GM12865 (cell line): Measurements from ENCODE around the gene C12orf43.
A peak's percentile ranks its signal among the peaks of the same experiment; 100 is the strongest.

Source experiments
- DNase-seq: peaks from one replicate; pipeline ENCODE4 v3.0.0; 2010; ENCODE audit warnings: low read depth
- H3K4me3 ChIP-seq: 2 replicates; pipeline ENCODE4 v1.5.1; 2011; ENCODE audit warnings: mild to moderate bottlenecking, low read depth, low read length, control low read depth
- TF ChIP-seq, protein P1 (sequence below): IDR thresholded peaks from 2 replicates; pipeline ENCODE4 v1.5.1; 2011; ENCODE audit warnings: low read length, control low read depth, low read depth, inconsistent platforms; ENCODE audit not compliant: insufficient read depth; ENCODE audit errors: missing control alignments

Gene C12orf43

DNA sequence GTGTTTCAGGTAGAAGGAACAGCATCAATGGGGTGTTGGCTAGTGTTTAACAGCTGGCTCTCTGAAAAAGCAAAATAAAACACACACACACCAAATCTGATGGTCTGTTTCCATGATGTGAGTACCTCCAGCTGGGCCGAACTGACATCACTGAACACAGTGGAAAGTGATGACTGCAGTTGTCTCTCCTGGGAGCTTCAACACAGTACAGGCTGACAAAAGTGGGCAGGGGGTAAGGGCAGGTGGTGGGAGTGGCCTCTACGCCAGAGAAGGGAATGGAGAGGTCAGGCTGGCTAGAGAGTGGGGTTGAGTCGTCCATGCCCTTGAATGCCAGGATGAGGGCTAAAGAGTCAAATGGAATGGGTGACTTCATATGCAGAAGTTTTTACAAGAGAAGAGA, 46.0 kb downstream of the C12orf43 start:
- DNase-seq, result no peak
- no peak overlapping the region for H3K4me3 ChIP-seq
- TF ChIP-seq, protein P1, sequence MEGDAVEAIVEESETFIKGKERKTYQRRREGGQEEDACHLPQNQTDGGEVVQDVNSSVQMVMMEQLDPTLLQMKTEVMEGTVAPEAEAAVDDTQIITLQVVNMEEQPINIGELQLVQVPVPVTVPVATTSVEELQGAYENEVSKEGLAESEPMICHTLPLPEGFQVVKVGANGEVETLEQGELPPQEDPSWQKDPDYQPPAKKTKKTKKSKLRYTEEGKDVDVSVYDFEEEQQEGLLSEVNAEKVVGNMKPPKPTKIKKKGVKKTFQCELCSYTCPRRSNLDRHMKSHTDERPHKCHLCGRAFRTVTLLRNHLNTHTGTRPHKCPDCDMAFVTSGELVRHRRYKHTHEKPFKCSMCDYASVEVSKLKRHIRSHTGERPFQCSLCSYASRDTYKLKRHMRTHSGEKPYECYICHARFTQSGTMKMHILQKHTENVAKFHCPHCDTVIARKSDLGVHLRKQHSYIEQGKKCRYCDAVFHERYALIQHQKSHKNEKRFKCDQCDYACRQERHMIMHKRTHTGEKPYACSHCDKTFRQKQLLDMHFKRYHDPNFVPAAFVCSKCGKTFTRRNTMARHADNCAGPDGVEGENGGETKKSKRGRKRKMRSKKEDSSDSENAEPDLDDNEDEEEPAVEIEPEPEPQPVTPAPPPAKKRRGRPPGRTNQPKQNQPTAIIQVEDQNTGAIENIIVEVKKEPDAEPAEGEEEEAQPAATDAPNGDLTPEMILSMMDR, result no peak

DNA sequence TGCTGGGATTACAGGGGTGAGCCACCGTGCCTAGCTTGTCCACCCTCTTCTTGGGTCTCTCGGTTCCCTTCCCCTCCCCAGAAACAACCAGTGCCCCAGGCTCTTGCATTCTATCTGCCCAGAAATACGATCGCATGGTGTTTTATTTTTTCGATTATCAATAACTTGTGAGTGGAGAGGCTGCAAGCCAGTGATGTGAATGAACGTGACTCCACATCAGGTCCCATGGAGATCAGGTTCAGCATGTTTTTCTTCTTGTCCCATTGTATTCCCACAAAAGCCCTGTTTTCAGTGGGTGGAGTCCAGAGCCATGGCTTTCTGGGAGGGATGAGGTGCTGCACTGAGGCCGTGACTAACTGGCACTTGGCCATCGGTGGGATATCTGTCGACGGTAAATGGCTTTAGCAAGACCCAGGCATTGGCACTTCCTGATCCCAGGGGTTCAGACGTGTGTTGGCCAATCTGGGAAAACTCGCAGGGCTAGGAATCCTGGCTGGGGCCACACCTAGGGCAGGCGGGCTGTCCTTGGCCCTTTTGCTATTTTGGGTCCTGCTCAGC, 50.7 kb downstream of the C12orf43 start:
- no peak for DNase-seq
- TF ChIP-seq, protein P1, result no peak
- H3K4me3 ChIP-seq, result no peak overlapping the region

DNA sequence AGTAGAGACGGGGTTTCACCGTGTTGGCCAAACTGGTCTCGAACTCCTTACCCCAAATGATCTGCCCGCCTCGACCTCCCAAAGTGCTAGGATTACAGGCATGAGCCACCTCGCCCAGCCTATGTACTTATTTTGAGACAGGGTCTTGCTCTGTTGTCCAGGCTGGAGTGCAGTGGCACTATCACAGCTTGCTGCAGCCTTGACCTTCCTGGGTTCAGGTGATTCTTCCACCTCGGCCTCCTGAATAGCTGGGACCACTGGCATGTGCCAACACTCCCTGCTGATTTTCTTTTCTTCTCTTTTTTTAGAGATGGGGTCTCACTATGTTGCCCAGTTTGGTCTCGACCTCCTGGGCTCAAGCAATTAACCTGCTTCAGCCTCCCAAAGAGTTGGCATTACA, 52.0 kb downstream of the C12orf43 start:
- TF ChIP-seq, protein P1, result no peak
- DNase-seq, result no peak
- no peak overlapping the region for H3K4me3 ChIP-seq

DNA sequence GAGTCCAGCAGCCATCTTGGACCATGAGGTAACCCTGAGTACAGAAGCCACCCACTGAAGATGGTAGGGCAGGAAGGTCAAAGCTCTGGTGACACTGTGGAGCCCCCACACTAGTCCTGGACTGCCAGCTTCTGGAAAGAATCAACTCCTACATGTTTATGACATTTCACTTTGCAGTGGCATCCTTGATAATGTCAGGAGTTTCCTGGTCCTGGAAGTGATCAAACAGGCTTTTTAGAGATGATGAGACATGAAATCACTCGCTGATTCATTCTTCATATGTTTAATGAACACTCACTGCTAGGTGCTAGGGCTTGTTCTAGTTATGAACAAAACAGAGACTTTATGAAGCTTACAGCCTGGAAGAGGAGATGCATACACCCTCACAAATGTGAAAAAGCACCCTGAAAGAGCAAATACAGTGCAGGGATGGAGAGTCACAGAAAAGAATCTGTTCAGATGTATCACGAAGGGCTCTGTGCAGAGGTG, 53.7 kb downstream of the C12orf43 start:
- no peak overlapping the region for H3K4me3 ChIP-seq
- TF ChIP-seq, protein P1, result no peak
- no peak for DNase-seq

DNA sequence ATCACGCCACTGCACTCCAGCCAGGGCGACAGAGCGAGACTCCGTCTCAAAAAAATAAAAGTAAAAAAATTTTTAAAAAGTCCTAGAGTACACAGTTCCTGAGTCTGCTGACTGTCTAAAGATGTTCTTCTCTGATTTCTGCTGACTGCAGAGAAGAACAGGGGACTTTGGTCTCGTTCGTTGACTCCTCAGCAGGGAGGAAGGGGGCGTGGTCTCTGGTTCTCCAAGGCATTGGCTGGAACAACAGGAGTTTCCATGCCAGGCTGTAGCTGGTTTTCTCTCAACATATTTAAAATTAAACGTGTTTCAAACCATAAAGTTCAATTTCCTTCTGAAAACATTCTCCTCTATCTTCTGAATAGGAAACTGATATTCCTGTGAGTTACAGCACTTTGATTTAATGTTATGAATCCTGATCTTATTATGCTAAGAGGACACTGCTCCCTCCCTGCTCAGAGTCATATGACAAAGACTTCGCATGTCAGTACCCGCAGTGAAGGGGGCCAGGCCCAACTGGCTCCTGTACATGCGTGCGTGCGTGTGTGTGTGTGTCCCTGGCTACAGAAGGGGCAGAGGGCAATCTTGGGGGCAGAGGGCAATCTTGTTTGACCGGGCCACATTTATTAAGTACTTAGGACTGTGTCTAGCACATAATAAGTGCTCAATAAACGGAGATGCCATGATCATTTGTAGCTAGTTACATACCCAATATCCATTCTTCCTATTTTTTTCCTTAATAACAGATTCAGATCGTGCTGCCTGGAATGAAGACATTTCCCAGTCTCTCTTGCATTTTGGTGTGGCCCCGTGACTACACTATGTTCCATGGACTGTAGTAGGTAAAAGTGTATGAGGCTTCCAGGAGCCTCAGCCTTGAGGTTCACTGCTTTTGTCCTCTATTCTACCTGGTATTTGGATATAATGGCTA, 54.4 kb downstream of the C12orf43 start:
- DNase-seq, result no peak

DNA sequence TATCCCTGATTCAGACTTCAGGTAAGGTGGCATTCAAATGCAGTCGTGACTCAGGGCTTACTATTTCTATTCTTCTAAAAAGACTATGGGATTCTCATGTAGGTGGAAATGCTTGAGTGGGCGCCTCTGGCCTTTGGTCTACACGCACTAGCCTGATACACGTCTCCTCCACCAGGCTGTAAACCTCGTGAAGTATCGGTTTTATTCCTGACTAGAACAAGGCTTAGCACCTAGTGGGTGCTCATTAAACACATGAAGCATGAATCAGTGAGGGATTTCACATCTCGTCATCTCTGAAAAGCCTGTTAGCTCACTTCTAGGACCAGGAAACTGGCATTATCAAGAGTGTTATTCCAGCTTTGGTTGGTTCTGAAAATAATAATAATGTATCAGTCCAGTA, 55.6 kb downstream of the C12orf43 start:
- peak; percentile 68 for DNase-seq
- H3K4me3 ChIP-seq, result no peak overlapping the region

More for the DNA sequence above, 54.4 kb downstream of the C12orf43 start:
- H3K4me3 ChIP-seq, result no peak overlapping the region
- TF ChIP-seq, protein P1, result no peak

More for the DNA sequence above, 55.6 kb downstream of the C12orf43 start:
- TF ChIP-seq, protein P1, result no peak
